HG03108 (cell line): Measurements from ENCODE around the gene ZNF207.
A peak's percentile ranks its signal among the peaks of the same experiment; 100 is the strongest.
"Not testable (repeated sequence)": the region's sequence is repeated elsewhere in the genome, so short reads cannot be mapped to it uniquely, and the experiment has no call there.

ENCODE experiments used
- ATAC-seq: cut with Tn5 transposase; IDR thresholded peaks from one replicate; pipeline ENCODE4 v1.9.1; 2021; ENCODE audit warnings: moderate library complexity; ENCODE audit not compliant: unreplicated experiment

ZNF207 gene

GRCh38 chr17:32335046-32335445, 14.9 kb upstream of the ZNF207 start:
- ATAC-seq, result no peak

- ATAC-seq, result no peak
These were observed 14.3 kb upstream of the ZNF207 start for GRCh38 chr17:32335687-32336086.

GRCh38 chr17:32341141-32341856, 8.7 kb upstream of the ZNF207 start:
- peak; percentile 9 for ATAC-seq

- ATAC-seq, result peak; percentile 84
These were observed 7.9 kb upstream of the ZNF207 start, which contains the start of gene C17orf75 for GRCh38 chr17:32341857-32342602. TSS of gene C17orf75 (minus strand) at chr17:32342173. CDS start at chr17:32342139, 34 bp downstream.

- ATAC-seq, result no peak
These were observed 7.2 kb upstream of the ZNF207 start for GRCh38 chr17:32342603-32343325.

GRCh38 chr17:32345951-32346600, 3.9 kb upstream of the ZNF207 start:
- no peak for ATAC-seq

- no peak for ATAC-seq
These were observed 1.5 kb upstream of the ZNF207 start for GRCh38 chr17:32348483-32348800.

- no peak for ATAC-seq
These were observed 479 bp upstream of the ZNF207 start for GRCh38 chr17:32349503-32349853.

GRCh38 chr17:32350666-32351418, 885 bp downstream of the ZNF207 start:
- peak; percentile 24 for ATAC-seq

- not testable (repeated sequence) for ATAC-seq
These were observed 2.8 kb downstream of the ZNF207 start for GRCh38 chr17:32352734-32353133.

GRCh38 chr17:32355649-32356377, 5.9 kb downstream of the ZNF207 start:
- no peak for ATAC-seq

- no peak for ATAC-seq
These were observed 6.4 kb downstream of the ZNF207 start for GRCh38 chr17:32356378-32356743.

- ATAC-seq, result no peak
These were observed 6.8 kb downstream of the ZNF207 start for GRCh38 chr17:32356750-32357149.

GRCh38 chr17:32357615-32358014, 7.7 kb downstream of the ZNF207 start:
- no peak for ATAC-seq

GRCh38 chr17:32361270-32361669, 11.3 kb downstream of the ZNF207 start:
- ATAC-seq, result no peak

GRCh38 chr17:32370426-32370825, 20.5 kb downstream of the ZNF207 start:
- ATAC-seq, result no peak

- ATAC-seq, result no peak
These were observed 32.7 kb downstream of the ZNF207 start for GRCh38 chr17:32382526-32383223.

GRCh38 chr17:32383926-32384434, 34.0 kb downstream of the ZNF207 start:
- no peak for ATAC-seq

GRCh38 chr17:32385121-32385520, 35.2 kb downstream of the ZNF207 start:
- ATAC-seq, result no peak
